ENCODE data around the gene EHMT1. TPM values are rescaled to one million over a fixed set of nuclear protein-coding genes. Genes with fewer than 3 reads are reported as not detected.

Gene EHMT1
- total RNA-seq, 1 experiment from 2014 or later: 112 TPM

GRCh38 chr9:137598943-137599342, 19.9 kb upstream of the EHMT1 start:
- TF ChIP-seq CTCF (conservative IDR thresholded peaks at IDR 0.05): no peak
- no peak overlapping the region for H3K4me3 Mint-ChIP-seq
- H3K23ac ChIP-seq (ENCODE audit: insufficient read length, low read depth, low read length): no peak overlapping the region
- WGBS (ENCODE audit: extremely low coverage, insufficient read length, low lambda C conversion rate): no CpG with 5 or more reads among the region's 8 CpGs
- no peak overlapping the region for H4K8ac ChIP-seq (replicated peaks; ENCODE audit: insufficient read length, low read depth, low read length)
- no peak overlapping the region for H3K4me2 ChIP-seq (ENCODE audit: insufficient read depth, insufficient read length, low read length)
- H2BK15ac ChIP-seq (ENCODE audit: low read depth, low read length): no peak overlapping the region
- H3K9ac ChIP-seq (ENCODE audit: extremely low read depth, insufficient read length, low read length): no peak overlapping the region
- H3K79me1 ChIP-seq (ENCODE audit: insufficient read depth, low read depth, low read length, poor library complexity, severe bottlenecking): no peaks in the 10 kb centered on the region
- no peak overlapping the region for H4K5ac ChIP-seq (ENCODE audit: insufficient read length, low read depth, low read length)
- H3K4ac ChIP-seq (ENCODE audit: low read depth, low read length): no peak overlapping the region
- H2AFZ ChIP-seq (ENCODE audit: low read length): no peak overlapping the region
- H2BK20ac ChIP-seq (ENCODE audit: low read depth, low read length, poor library complexity, severe bottlenecking): no peak overlapping the region
- H3K4me1 ChIP-seq (ENCODE audit: insufficient read depth, low read length): no peaks in the 10 kb centered on the region
- no peak overlapping the region for H2BK5ac ChIP-seq (ENCODE audit: insufficient read length, low read length)
- no peak overlapping the region for H3T11ph ChIP-seq (ENCODE audit: low read length)
- no peak overlapping the region for H3K27ac Mint-ChIP-seq
- no peaks in the 10 kb centered on the region; the same call in 1 of the 2 replicates for H3K27me3 ChIP-seq (ENCODE audit: insufficient read depth, low read length)
- no peak overlapping the region for H3K27ac ChIP-seq (ENCODE audit: insufficient read length, low read depth, low read length)
- H3K79me2 ChIP-seq (ENCODE audit: insufficient read depth, low read length): no peaks in the 10 kb centered on the region
- H4K20me1 ChIP-seq (ENCODE audit: control insufficient read depth, insufficient read depth, insufficient read length): no peaks in the 10 kb centered on the region
- no peaks in the 10 kb centered on the region for H3K9me3 Mint-ChIP-seq
- DNase-seq: no peak
- H3K18ac ChIP-seq (ENCODE audit: insufficient read length, low read depth, low read length): no peak overlapping the region
- H2AK5ac ChIP-seq (ENCODE audit: insufficient read length, low read length): no peak overlapping the region
- H3K36me3 Mint-ChIP-seq (ENCODE audit: insufficient read depth in 1 of 3, low read depth in 3 of 3): no peaks in the 10 kb centered on the region
- H4K91ac ChIP-seq (ENCODE audit: insufficient read length, low read depth, low read length): no peak overlapping the region
- H3K56ac ChIP-seq (ENCODE audit: insufficient read length, low read depth, low read length): no peak overlapping the region
- H3K27me3 Mint-ChIP-seq (ENCODE audit: low read depth): peaks cover 24% of the 10 kb centered on the region
- no peak overlapping the region for H2BK12ac ChIP-seq (ENCODE audit: insufficient read length, low read depth, low read length)
- H3K9me3 ChIP-seq (ENCODE audit: control insufficient read depth, low read depth, low read length): no peaks in the 10 kb centered on the region
- peaks cover 7 to 16% of the 10 kb centered on the region in 2 experiments for H3K4me1 Mint-ChIP-seq
- no peaks in the 10 kb centered on the region for H3K23me2 ChIP-seq (ENCODE audit: insufficient read length, low read depth, low read length, poor library complexity, severe bottlenecking)
- no peak overlapping the region for H2BK120ac ChIP-seq (ENCODE audit: low read depth, low read length, poor library complexity, severe bottlenecking)
- H3K14ac ChIP-seq (ENCODE audit: insufficient read depth, low read length): no peak overlapping the region

All from H9 (cell line).